B cell (primary cell): ENCODE data around the gene TLK1.

Experiments
- CTCF ChIP-seq: fragments of 200-600 bp; IDR thresholded peaks from one replicate; pipeline ENCODE4 v1.8.0; 2022; ENCODE audit warnings: antibody characterized with exemption, mild to moderate bottlenecking
- EZH2 ChIP-seq: IDR thresholded peaks from 2 replicates; pipeline ENCODE4 v1.6.1; 2012; ENCODE audit warnings: borderline replicate concordance, low read depth, mild to moderate bottlenecking, moderate library complexity, low read length; ENCODE audit not compliant: insufficient read depth, poor library complexity, severe bottlenecking

- TF ChIP-seq EZH2 (no peak), CTCF (no peak)
Measured at GRCh38 chr2:171104379-171104778, 56.3 kb downstream of the TLK1 start.
